ENCODE data around the gene CDK6.
"Not testable (repeated sequence)": the region's sequence is repeated elsewhere in the genome, so short reads cannot be mapped to it uniquely, and the experiment has no call there.

The CDK6 gene

GRCh38 chr7:92757311-92757910 lies 79.0 kb downstream of the CDK6 start:
- not testable (repeated sequence) for DNase-seq

GRCh38 chr7:92755680-92756079 lies 80.7 kb downstream of the CDK6 start:
- no peak for DNase-seq

- DNase-seq, result no peak
Measured at GRCh38 chr7:92754919-92755581, 81.3 kb downstream of the CDK6 start.

- no peak for DNase-seq
Measured at GRCh38 chr7:92753614-92754013, 82.8 kb downstream of the CDK6 start.

- DNase-seq, result no peak
Measured at GRCh38 chr7:92751902-92752901, 84.2 kb downstream of the CDK6 start.

GRCh38 chr7:92750946-92751345 lies 85.4 kb downstream of the CDK6 start:
- no peak for DNase-seq

GRCh38 chr7:92750447-92750839 lies 85.9 kb downstream of the CDK6 start:
- DNase-seq, result no peak

GRCh38 chr7:92749832-92750446 lies 86.4 kb downstream of the CDK6 start:
- no peak for DNase-seq

GRCh38 chr7:92749327-92749755 lies 87.0 kb downstream of the CDK6 start:
- no peak for DNase-seq

- DNase-seq, result no peak
Measured at GRCh38 chr7:92748495-92748894, 87.9 kb downstream of the CDK6 start.

GRCh38 chr7:92747041-92747835 lies 89.1 kb downstream of the CDK6 start:
- no peak for DNase-seq

GRCh38 chr7:92745241-92745640 lies 91.1 kb downstream of the CDK6 start:
- no peak for DNase-seq

- DNase-seq, result not testable (repeated sequence)
Measured at GRCh38 chr7:92744180-92744579, 92.2 kb downstream of the CDK6 start.

- no peak for DNase-seq
Measured at GRCh38 chr7:92742186-92742585, 94.2 kb downstream of the CDK6 start.

- no peak for DNase-seq
Measured at GRCh38 chr7:92740700-92741126, 95.7 kb downstream of the CDK6 start.

- DNase-seq, result no peak
Measured at GRCh38 chr7:92740134-92740533, 96.2 kb downstream of the CDK6 start.

- DNase-seq, result no peak
Measured at GRCh38 chr7:92739091-92739490, 97.3 kb downstream of the CDK6 start.

GRCh38 chr7:92737706-92738105 lies 98.7 kb downstream of the CDK6 start:
- no peak for DNase-seq

GRCh38 chr7:92736870-92737269 lies 99.5 kb downstream of the CDK6 start:
- no peak for DNase-seq

GRCh38 chr7:92735707-92736106 lies 100.7 kb downstream of the CDK6 start:
- no peak for DNase-seq

- DNase-seq, result no peak
Measured at GRCh38 chr7:92732316-92733036, 103.9 kb downstream of the CDK6 start.

Measured in effector CD8-positive, alpha-beta T cell (primary cell).